DOHH2 (cell line): ENCODE data around the gene C4orf33.

Source experiments
- H3F3A ChIP-seq: fragments of 200-600 bp; sonication (generic), shearing (Covaris generic); 2 replicates; pipeline ENCODE4 v1.6.0; 2016; ENCODE audit warnings: antibody characterized with exemption, mild to moderate bottlenecking; ENCODE audit not compliant: control insufficient read depth, insufficient read depth
- H3K27ac ChIP-seq: fragments of 200-600 bp; sonication (generic); 2 replicates; pipeline ENCODE4 v1.5.1; 2014; ENCODE audit warnings: low read depth, mild to moderate bottlenecking, low read length, moderate library complexity
- H3K27me3 ChIP-seq: fragments of 200-600 bp; sonication (generic); 2 replicates; pipeline ENCODE4 v1.6.1; 2014; ENCODE audit warnings: mild to moderate bottlenecking, low read length, mixed read lengths; ENCODE audit not compliant: control insufficient read depth
- H3K36me3 ChIP-seq: fragments of 200-600 bp; sonication (generic); 2 replicates; pipeline ENCODE4 v1.6.1; 2014; ENCODE audit warnings: mild to moderate bottlenecking, low read length, moderate library complexity, mixed read lengths; ENCODE audit not compliant: control insufficient read depth
- H3K4me1 ChIP-seq: fragments of 200-600 bp; sonication (generic); 2 replicates; pipeline ENCODE4 v1.6.1; 2014; ENCODE audit warnings: mild to moderate bottlenecking, low read length, mixed read lengths; ENCODE audit not compliant: control insufficient read depth
- H3K4me2 ChIP-seq: fragments of 200-600 bp; sonication (generic); 2 replicates; pipeline ENCODE4 v1.6.0; 2014; ENCODE audit warnings: mild to moderate bottlenecking, low read length, moderate library complexity
- H3K4me3 ChIP-seq: fragments of 200-600 bp; sonication (generic); 2 replicates; pipeline ENCODE4 v1.5.1; 2014; ENCODE audit warnings: mild to moderate bottlenecking, low read length, mixed read lengths
- H3K79me2 ChIP-seq: fragments of 200-600 bp; sonication (generic); 2 replicates; pipeline ENCODE4 v1.6.1; 2014; ENCODE audit warnings: mild to moderate bottlenecking, low read length, mixed read lengths; ENCODE audit not compliant: control insufficient read depth
- H3K9me2 ChIP-seq: fragments of 200-600 bp; sonication (generic); replicated peaks from 2 replicates; pipeline ENCODE4 v1.6.1; 2014; ENCODE audit warnings: mild to moderate bottlenecking, low read length, mixed read lengths; ENCODE audit not compliant: control insufficient read depth
- H3K9me3 ChIP-seq: fragments of 200-600 bp; sonication (generic); 2 replicates; pipeline ENCODE4 v1.6.1; 2014; ENCODE audit warnings: antibody characterized with exemption, low read length, mixed read lengths; ENCODE audit not compliant: control insufficient read depth, insufficient read depth
- H4K20me1 ChIP-seq: fragments of 200-600 bp; sonication (generic); 2 replicates; pipeline ENCODE4 v1.6.0; 2014; ENCODE audit warnings: low read depth, mild to moderate bottlenecking, antibody characterized with exemption, low read length, moderate library complexity; ENCODE audit not compliant: control insufficient read depth, insufficient read depth
- EZH2phosphoT487 ChIP-seq: fragments of 200-600 bp; sonication (generic); IDR thresholded peaks from 2 replicates; pipeline ENCODE4 v1.6.1; 2017; ENCODE audit warnings: borderline replicate concordance, mild to moderate bottlenecking, antibody characterized with exemption, low read length, moderate library complexity, mixed read lengths
- TF ChIP-seq, protein P1 (sequence below): fragments of 200-600 bp; sonication (generic); IDR thresholded peaks from one replicate; pipeline ENCODE4 v1.5.1; 2014; ENCODE audit warnings: antibody characterized with exemption, mild to moderate bottlenecking, low read depth, low read length; ENCODE audit not compliant: poor library complexity, severe bottlenecking

Gene C4orf33

DNA sequence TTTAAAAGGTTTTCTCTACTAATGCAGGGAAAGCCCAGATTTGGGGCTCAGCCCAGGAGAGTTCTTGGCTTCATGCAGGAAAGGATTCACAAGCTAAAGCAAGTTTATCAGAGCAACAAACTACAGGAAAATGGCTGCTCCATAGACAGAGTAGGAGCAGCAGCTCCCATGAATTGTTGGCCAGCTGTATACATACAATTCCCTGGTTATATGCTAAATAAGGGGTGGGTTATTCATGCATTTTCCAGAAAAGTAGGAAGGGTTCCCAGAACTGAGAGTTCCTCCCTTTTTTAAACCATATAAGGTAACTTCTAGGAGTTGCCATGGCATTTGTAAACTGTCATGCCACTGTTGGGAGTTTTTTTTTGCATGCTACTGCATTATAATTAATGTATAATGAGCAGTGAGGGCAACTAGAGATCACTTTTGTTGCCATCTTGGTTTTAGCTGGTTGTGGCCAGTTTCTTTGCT, 2.6 kb downstream of the C4orf33 start:
- H4K20me1 ChIP-seq: no peaks in the 10 kb centered on the region
- no peak overlapping the region for H3K27ac ChIP-seq
- H3K79me2 ChIP-seq: no peaks in the 10 kb centered on the region
- no peaks in the 10 kb centered on the region for H3F3A ChIP-seq
- no peaks in the 10 kb centered on the region for H3K27me3 ChIP-seq
- H3K9me2 ChIP-seq: no peaks in the 10 kb centered on the region
- no peaks in the 10 kb centered on the region for H3K9me3 ChIP-seq
- no peaks in the 10 kb centered on the region for H3K36me3 ChIP-seq
- TF ChIP-seq, protein P1, sequence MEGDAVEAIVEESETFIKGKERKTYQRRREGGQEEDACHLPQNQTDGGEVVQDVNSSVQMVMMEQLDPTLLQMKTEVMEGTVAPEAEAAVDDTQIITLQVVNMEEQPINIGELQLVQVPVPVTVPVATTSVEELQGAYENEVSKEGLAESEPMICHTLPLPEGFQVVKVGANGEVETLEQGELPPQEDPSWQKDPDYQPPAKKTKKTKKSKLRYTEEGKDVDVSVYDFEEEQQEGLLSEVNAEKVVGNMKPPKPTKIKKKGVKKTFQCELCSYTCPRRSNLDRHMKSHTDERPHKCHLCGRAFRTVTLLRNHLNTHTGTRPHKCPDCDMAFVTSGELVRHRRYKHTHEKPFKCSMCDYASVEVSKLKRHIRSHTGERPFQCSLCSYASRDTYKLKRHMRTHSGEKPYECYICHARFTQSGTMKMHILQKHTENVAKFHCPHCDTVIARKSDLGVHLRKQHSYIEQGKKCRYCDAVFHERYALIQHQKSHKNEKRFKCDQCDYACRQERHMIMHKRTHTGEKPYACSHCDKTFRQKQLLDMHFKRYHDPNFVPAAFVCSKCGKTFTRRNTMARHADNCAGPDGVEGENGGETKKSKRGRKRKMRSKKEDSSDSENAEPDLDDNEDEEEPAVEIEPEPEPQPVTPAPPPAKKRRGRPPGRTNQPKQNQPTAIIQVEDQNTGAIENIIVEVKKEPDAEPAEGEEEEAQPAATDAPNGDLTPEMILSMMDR: no peak
- no peak for TF ChIP-seq EZH2phosphoT487
- no peak overlapping the region for H3K4me2 ChIP-seq
- peaks cover 33% of the 10 kb centered on the region for H3K4me1 ChIP-seq
- no peak overlapping the region for H3K4me3 ChIP-seq

DNA sequence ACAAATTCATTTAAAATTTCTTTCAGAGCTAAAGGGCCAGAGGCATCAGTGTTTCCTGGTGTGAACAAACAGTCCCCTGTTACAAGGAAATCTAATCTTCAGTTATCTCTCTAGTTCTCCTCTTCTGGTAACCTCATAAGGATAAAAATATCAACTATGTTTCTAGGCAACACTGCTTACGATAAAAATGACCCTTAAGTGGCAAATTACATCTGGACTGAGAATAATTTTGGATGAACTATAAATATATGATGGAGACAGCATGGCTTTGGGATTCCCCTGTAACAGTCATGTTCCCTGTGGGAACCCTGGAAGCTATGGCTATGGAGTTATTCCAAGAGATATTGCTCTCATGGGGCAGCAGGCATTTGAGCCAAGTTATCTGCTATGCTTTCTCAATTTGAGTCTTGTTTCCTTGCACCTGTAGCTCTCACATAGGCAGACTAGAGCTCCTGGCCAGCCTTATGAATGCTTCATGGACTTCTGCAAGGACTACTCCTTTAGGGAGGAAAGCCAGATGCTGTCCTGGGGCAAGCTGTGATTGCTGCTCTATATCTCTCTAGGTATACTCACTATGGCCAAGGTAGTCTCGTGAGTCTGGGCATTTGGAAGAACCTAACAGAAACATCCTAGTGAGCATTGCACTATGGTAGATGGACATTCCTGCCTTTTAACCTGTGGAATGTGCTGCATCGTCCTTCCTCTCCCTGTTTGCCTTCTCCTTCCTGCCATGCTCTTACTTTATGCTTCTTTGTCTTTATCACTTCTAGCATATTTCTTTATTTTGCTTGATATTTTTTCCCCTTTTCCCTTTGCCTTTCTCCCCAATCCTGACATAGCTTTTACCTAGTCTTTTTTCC, 14.2 kb downstream of the C4orf33 start:
- Histone ChIP-seq H3K27me3 (no peaks in the 10 kb centered on the region), H3K79me2 (no peaks in the 10 kb centered on the region), H3K27ac (no peak overlapping the region), H4K20me1 (no peaks in the 10 kb centered on the region), H3K4me1 (no peaks in the 10 kb centered on the region), H3F3A (no peaks in the 10 kb centered on the region; the same call in 1 of the 2 replicates), H3K4me2 (no peak overlapping the region), H3K36me3 (no peaks in the 10 kb centered on the region), H3K4me3 (no peak overlapping the region), H3K9me2 (no peaks in the 10 kb centered on the region), H3K9me3 (no peaks in the 10 kb centered on the region)
- TF ChIP-seq EZH2phosphoT487: no peak
- TF ChIP-seq, protein P1: no peak

DNA sequence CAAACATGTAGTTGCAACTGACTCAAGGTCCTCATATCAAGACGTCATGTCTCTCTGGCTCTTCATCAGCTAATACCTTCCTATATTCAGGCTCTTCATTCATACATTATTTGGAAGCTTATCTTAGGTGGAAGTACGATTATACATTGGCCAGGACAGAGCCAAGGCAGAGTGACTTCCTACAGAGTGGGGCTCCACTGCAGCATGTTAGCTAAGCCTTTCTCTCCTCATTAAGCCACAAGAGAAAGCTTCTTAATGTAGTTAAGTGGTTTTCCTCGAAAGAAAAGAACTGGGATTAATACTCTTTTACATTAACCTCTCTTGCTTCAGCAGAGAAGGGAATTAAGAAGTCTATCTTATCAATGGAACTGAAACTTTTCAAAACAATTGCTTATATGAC, 15.0 kb downstream of the C4orf33 start:
- Histone ChIP-seq H3F3A (no peaks in the 10 kb centered on the region; the same call in 1 of the 2 replicates), H3K4me2 (no peak overlapping the region), H3K4me3 (no peak overlapping the region), H3K36me3 (no peaks in the 10 kb centered on the region), H3K79me2 (no peaks in the 10 kb centered on the region), H4K20me1 (no peaks in the 10 kb centered on the region), H3K9me3 (no peaks in the 10 kb centered on the region), H3K4me1 (no peaks in the 10 kb centered on the region), H3K27ac (no peak overlapping the region), H3K27me3 (no peaks in the 10 kb centered on the region), H3K9me2 (no peaks in the 10 kb centered on the region)
- TF ChIP-seq, protein P1: no peak
- no peak for TF ChIP-seq EZH2phosphoT487
